PC-9 (cell line): ENCODE data around the gene ALG1.
"Not testable (repeated sequence)": the region's sequence is repeated elsewhere in the genome, so short reads cannot be mapped to it uniquely, and the experiment has no call there.

Experiments
- EZH2 ChIP-seq: fragments of 200-600 bp; sonication (generic); IDR thresholded peaks from 2 replicates; pipeline ENCODE4 v1.8.0; 2017; ENCODE audit warnings: antibody characterized with exemption, low read depth
- TF ChIP-seq, protein P1 (sequence below): fragments of 200-600 bp; sonication (generic); conservative IDR thresholded peaks from 2 replicates; pipeline ENCODE4 v1.6.1; 2017; ENCODE audit warnings: mixed run types, antibody characterized with exemption, mild to moderate bottlenecking, moderate library complexity

DNA sequence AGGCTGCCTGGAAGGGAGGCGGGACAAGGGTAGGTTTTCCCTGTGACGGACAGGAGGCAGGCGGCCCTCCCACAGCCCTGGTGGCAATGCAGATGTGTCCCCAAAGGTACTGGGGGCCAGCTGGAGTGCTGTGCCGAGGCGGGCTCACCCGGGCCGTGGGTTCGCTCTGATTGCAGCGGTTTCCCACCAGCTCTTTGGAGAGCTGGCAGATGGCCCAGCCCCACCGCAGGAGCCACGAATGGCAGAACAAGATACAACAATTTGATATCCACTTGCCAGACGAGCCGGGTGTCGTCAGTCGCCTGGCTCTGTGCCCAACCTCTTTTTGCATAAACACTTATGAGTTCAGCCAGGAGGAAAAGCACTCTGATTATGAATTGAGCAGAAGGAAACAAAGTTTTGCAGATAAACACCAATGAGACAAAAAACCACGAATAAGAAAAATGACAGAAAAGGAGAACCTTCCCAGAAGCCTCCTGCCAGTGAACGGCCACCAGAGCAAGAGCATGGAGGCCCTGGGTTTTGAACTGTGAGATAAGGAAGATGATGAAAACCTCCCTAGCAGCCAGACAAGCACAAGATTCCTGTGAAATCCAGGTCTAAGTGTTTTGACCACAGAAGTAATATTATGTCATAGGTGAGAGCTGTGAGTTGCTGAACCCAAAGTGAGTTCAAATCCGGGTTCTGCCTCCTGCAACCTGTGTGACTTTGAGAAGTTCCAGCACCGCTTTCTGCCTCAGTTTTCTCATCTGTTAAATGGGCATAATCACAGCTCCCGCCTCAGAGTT, 45.9 kb downstream of the ALG1 start:
- TF ChIP-seq, protein P1, sequence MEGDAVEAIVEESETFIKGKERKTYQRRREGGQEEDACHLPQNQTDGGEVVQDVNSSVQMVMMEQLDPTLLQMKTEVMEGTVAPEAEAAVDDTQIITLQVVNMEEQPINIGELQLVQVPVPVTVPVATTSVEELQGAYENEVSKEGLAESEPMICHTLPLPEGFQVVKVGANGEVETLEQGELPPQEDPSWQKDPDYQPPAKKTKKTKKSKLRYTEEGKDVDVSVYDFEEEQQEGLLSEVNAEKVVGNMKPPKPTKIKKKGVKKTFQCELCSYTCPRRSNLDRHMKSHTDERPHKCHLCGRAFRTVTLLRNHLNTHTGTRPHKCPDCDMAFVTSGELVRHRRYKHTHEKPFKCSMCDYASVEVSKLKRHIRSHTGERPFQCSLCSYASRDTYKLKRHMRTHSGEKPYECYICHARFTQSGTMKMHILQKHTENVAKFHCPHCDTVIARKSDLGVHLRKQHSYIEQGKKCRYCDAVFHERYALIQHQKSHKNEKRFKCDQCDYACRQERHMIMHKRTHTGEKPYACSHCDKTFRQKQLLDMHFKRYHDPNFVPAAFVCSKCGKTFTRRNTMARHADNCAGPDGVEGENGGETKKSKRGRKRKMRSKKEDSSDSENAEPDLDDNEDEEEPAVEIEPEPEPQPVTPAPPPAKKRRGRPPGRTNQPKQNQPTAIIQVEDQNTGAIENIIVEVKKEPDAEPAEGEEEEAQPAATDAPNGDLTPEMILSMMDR: not testable (repeated sequence)
- TF ChIP-seq EZH2: not testable (repeated sequence)
